GM19099 (cell line): Measurements from ENCODE around the gene ROMO1.

Experiments used
- POLR2A ChIP-seq: IDR thresholded peaks from 3 replicates; pipeline ENCODE4 v1.6.1; 2011; ENCODE audit warnings: low read depth; ENCODE audit not compliant: insufficient read length; ENCODE audit errors: extremely low read depth

Gene ROMO1

DNA sequence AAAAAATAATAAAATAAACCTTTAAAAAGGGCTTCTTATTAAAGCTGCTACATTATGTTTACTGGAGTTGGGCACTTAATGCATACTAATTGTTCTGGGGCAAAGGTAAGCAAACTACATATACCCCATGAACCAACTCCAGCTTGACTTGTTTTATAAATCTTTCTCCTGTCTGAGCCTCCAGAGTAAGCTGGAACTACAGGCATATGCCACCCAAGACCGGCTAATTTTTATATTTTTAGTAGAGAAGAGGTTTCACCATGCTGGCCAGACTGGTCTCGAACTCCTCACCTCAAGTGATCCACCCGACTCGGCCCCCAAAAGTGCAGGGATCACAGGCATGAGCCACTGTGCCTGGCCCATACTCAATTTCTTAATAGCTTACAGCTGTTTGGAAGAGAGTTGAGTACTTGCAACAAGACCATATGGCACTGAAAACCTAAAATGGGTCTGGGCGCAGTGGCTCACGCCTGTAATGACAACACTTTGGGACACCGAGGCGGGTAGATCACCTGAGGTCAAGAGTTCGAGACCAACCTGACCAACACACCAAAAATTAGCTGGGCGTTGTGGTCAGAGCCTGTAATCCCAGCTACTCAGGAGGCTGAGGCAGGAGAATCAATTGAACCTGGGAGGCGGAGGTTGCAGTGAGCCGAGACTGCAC lies 19.9 kb downstream of the ROMO1 start:
- no peak for TF ChIP-seq POLR2A

DNA sequence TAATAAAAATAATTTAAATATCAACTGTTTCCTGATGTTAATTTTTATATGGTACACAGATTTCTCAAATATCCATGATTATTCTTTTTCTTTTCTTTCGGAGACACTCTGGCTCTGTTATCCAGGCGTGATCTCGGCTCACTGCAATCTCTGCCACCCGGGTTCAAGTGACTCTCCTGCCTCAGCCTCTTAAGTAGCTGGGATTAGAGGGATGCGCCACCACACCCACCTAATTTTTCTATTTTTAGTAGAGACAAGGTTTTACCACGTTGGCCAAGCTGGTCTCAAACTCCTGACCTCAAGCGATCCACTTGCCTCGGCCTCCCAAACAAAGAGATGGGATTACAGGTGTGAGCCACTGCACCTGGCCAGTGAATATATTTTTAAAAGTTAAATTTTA lies 20.5 kb downstream of the ROMO1 start:
- TF ChIP-seq POLR2A, result no peak

DNA sequence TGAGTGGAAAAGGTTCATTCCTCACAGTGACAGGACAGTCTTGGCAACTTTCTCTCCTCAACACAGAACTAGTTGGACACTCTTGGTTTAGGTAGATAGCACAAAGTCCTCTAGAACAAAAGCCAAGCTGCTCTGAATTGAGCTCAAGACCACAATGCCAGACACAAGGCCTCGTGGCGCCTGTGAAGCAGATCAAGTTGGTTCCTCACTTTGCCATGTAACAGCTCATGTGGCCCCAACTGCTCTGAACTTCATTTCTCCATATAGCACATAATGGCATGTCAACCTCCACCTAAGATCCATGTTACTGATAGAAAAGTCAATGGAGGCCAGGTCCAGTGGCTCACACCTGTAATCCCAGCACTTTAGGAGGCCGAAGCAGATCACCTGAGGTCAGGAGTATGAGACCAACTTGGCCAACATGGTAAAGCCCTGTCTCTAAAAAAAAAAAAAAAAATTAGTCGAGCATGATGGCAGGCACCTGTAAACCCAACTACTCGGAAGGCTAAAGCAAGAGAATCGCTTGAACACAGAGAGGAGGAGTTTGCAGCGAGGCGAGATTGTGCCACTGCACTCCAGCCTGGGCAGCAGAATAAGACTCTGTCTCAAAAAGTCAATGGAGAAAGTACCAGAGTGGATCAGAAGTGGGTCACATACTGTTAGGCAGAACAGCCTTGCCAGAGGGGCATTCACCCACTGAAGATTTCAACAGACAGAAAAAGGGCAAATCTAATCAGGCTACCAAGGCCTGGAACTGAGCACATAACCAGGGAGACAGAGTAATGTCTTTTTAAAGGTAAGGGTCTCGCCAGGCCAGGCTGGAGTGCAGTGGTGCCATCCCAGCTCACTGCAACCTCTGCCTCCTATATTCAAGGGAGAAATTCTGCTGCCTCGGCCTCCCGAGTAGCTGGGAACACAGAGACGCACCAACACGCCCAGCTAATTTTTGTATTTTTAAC lies 21.2 kb downstream of the ROMO1 start:
- TF ChIP-seq POLR2A, result no peak

DNA sequence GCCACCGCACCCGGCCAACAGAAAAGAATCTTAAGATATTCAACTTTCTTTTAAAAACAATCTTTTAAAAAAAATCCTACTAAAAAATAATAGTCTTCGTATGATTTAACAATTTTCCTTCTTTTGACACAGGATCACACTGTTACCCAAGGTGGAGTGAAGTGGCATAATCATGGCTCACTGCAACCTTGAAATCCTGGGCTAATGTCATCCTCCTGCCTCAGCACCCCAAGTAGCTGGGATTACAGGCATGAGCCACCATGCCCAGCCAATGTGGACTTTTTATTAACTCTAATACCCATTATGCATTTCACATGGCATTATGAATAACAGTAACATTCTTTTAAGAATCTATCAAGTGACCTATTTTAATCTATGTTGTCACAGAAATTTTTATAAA lies 22.0 kb downstream of the ROMO1 start:
- no peak for TF ChIP-seq POLR2A

DNA sequence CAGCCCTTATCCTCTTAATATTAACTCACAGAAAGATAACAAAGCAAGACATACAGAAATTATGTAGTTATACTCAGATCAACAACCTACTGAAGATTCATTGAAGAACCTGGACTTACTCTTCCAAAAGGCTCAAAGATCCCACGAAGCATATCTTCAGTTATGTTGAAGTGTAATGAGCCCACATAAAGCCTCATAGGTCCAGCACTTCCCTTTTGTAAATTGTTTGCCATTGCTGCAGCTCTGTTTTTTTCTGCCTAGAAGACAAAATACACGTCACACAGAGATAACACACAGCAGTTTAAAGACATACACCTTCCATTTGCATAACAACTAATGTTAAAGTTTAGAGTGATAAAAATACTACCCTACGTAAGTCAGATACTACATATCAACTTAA lies 22.4 kb downstream of the ROMO1 start:
- TF ChIP-seq POLR2A, result no peak

DNA sequence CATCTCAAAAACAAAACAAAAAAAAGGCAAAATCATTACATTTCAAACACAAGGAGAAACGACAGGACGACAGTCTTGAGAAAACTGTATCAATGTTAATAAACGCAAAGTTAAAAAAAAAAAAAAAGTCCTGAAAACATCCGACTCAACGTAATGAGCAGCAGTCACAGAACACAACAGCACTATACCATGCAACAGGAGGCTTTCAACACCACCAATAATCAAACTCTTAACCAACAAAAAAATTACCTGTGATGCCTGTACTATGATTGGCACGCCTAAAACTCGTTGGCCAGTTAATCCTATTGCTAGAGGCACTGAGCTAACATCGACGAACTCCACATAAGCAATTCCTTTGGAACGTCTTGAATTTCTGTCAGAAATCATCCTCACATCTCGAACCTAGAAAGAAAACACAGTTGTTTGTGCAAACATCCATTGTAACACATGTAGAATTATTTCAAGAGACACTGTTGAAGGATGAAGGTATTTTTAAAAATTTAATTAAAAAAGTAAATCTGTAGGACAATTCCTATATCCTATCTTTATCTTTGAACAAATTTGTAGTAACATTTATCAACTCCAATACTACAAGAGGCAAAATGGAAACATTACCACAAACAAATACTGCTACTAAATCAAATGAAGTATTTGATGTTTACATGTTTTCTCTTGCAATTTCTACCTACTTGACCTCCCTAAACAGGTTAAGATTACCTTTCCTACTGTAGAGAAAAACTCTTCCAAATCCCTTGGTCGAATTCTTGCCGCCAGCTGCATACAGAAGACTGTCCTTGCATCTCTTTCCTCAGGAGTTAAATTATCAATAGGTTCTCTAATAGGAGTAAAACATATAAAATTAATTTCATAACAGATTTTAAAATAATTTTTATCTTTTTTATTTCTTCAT lies 25.4 kb downstream of the ROMO1 start:
- no peak for TF ChIP-seq POLR2A

DNA sequence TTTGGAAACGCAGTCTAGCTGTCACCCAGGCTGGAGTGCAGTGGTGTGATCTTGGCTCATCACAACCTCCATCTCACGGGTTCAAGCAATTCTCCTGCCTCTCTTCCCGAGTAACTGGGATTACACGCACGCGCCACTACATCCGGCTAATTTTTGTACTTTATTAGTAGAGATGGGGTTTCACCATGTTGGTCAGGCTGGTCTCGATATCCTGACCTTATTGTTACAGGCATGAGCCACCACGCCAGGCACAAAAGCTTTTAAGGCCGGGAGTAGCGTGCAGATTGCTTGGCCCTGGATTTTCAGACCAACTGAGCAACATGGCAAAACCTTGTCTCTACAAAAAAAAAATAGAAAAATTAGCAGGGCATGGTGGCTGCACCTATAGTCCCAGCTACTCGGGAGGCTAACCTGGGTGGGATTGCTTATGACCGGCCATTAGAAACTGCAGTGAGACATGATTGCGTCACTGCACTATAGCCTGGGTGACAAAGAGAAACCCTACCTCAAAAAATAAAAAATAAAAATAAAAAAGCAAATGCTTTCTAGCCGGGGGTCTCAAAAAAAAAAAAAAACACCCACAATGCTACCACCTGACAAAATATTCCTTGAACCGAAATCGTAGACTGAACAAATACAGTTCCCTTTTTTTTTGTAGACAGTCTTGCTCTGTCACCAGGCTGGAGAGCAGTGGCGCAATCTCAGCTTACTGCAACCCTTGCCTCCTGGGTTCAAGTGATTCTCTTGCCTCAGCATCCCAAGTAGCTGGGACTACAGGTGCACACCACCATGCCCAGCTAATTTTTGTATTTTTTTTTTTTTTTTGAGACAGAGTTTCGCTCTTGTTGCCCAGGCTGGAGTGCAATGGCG lies 27.9 kb downstream of the ROMO1 start:
- TF ChIP-seq POLR2A, result no peak

DNA sequence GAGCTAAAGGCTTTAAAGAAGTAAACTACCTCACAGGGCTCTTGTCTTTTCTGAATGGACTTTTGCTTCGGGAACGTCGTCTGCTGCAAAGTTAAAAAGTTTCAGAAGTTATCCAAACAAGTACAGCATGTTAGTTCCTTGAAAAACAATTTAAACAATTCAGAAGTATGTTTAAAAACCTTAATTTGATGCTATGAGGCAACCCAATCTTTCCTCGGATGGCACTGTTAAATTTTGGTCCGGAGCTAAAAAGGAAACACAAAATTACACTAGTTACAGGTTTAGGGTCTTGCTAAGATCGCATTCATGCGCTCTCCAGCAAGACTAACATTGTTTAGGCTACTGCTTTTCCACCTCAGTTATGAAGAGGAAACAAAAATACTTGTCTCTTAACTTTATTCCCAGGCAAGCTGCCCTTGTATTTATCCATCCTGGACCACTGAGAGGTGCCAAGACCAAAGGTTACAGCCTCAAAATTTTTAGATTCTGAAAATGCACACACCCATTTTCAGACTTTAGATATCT lies 30.1 kb downstream of the ROMO1 start:
- no peak for TF ChIP-seq POLR2A

DNA sequence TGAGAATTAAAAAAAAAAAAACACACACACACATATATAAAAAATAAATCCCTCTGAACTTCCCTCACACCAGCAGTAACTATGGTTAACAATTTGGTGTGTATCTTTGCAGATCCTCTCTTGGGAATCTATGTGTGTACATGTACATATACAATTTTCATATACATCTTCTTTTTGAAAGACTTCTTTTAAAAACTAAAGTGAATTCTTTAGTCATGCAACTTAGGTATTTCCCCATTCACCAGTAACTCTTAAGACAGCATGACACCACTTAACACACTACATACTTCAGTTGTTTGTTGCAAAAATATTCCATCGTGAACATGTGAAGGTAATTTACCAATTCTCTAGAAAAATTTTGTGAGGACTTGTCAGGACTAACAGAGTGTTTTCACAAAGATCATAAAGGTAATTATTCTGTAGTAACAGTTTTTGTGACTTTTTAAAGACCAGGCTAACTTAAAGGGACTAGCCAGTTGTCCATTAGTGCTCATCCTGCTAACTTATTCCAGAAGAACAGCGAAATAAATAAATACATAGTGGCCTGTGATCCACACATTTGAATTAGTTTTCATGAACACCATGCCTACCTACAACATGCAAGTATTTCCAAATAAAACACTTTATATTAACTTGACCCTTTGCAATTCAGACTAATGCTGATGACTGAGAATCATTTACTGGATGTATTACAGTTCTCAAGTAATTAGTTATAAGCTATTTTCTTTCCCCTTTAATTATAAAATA lies 30.8 kb downstream of the ROMO1 start:
- TF ChIP-seq POLR2A, result no peak

DNA sequence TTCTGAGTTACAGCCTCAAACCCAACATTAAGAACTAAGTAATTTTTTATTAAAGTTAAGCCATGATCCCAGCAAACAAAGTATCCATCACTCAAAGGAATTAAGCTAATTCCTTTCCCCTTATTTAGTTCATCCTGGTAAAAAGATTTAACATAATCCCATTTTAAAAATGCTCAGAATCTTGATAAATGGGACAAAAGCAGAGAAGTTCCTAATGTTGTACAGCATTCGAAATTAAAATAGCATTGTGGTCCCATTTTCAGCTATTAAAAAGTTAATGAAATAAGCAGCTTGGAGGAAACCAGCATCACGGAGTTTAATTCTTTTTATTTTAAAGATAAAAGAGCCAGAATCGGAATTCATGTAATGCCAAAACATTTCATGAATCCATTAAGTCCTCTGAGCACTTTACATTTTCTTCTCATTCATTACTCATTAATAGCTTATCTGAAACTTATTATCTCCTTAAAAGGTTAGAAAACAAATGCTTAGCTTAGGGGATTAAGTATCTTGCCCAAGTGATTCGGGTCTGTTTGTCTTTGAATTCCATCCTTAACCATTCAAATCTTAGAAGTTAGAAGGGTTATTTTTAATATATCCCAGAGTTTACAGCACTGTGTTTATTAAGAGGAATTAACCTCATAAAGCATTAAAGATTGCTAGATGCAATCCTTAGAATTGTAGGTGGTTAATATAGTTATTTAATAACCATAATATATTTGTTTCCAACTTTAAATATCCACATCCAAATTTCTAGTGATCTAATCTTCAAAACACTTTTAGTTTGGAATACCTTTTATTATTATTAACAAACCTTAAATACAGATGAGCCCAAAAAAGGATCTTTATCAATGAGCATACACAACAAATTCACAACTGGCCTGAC lies 31.6 kb downstream of the ROMO1 start:
- TF ChIP-seq POLR2A, result no peak

DNA sequence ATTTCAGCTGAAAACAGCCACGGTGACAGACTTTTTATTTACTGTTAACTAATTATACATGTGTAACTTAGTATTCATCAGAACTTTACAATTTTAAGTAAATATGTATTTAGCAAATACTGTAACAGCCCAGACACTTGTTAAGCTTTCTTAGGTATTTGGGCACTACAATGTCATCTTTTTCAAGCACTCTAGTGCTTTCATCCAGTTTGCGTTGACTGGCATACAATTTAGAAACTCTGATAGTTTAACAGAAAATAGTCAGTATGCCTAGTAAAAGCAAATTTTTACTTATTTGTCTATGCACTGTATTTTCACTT lies 32.2 kb downstream of the ROMO1 start:
- peak; percentile 13 for TF ChIP-seq POLR2A

DNA sequence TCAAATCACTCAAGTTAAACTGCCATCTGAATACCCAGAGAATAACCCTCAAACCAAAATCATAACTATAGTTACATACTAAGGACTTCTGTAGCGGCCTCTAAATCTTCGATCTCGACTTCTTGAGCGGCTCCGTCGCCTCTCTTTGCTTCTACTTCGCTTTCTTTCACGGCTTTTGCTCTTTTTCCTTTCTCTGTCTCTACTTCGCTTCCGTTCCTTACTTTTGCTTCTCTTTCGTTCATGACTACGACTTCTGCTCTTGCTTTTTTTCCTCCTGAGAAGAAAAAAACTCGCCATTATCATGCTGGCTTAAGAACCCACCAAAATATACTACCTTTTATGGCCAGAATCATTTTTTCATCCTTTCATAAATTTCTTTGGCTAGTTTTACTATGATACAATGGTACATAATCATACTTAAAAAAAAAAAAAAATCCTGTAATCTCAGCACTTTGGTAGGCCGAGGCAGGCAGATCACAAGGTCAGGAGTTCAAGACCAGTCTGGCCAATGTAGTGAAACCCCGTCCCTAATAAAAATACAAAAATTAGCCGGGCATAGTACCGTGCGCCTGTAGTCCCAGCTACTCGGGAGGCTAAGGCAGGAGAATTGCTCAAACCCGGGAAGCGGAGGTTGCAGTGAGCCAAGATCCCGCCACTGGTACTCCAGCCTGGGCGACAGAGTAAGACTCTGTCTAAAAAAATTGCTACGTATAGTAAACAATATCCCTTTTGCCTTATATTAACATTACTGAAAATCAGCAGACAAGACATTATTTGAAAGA lies 32.8 kb downstream of the ROMO1 start:
- no peak for TF ChIP-seq POLR2A

DNA sequence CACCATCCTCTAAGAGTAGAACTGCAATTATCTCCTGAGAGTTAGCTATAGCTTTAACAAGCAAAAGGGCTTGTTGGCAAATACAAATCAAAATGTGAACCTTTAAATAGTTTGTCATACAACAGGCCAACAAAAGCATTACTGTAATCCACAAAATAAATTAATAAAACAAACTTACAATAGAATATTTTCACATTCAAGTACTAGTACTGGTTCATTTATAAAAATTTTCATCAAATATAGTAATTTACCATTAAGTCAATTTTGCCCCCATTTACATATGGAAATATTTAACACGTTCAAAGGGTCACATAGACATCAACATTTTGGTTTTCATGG lies 33.4 kb downstream of the ROMO1 start:
- no peak for TF ChIP-seq POLR2A
